Measurements from ENCODE around the gene DKC1. TPM values are rescaled to one million over a fixed set of nuclear protein-coding genes. Genes with fewer than 3 reads are reported as not detected.

Gene DKC1
- total and polyA plus RNA-seq, 2 of the 4 experiments (the other 2 are of a cell fraction): 49.9 to 63.8 TPM

- Histone ChIP-seq H2BK5ac (ENCODE audit: low read depth, low read length, poor library complexity, severe bottlenecking) (peak overlapping the region; percentile 95), H4K20me1 (ENCODE audit: insufficient read depth, low read length) (no peaks in the 10 kb centered on the region), H3K27ac (ENCODE audit: insufficient read depth, low read length) (peak overlapping the region; percentile 76), H2AK9ac (replicated peaks; ENCODE audit: low read depth, low read length, poor library complexity) (peak overlapping the region; percentile 30), H3K56ac (ENCODE audit: extremely low read depth, insufficient read depth, low read length) (peak overlapping the region; percentile 56; the same call in 1 of the 2 replicates), H3K4me3 (ENCODE audit: insufficient read depth, low read depth, low read length) (no peak overlapping the region), H4K91ac (ENCODE audit: insufficient read depth, low read depth, low read length) (peak overlapping the region; percentile 87), H3K9ac (ENCODE audit: low read depth, low read length) (peak overlapping the region; percentile 48), H2BK20ac (ENCODE audit: low read depth, low read length) (peak overlapping the region; percentile 82), H3K9me1 (ENCODE audit: insufficient read depth, low read length) (peaks cover 9% of the 10 kb centered on the region; the same call in 1 of the 2 replicates), H4K5ac (ENCODE audit: low read depth, low read length) (peak overlapping the region; percentile 40; the same call in 1 of the 2 replicates), H4K8ac (ENCODE audit: low read depth in 2 of 2, low read length in 2 of 2) (peak overlapping the region; percentile 26 to 81; a peak in 2 of 4 replicates), H3K36me3 (ENCODE audit: control insufficient read depth, insufficient read depth, low read length) (no peaks in the 10 kb centered on the region), H3K4me1 (ENCODE audit: control insufficient read depth, insufficient read depth, low read length) (peaks cover 26% of the 10 kb centered on the region), H3K9me3 (ENCODE audit: control insufficient read depth, insufficient read depth, low read length) (no peaks in the 10 kb centered on the region), H3K14ac (replicated peaks; ENCODE audit: low read depth, low read length) (peak overlapping the region; percentile 68), H3K4ac (ENCODE audit: low read depth, low read length) (peak overlapping the region; percentile 88), H3K4me2 (ENCODE audit: low read depth, low read length) (peak overlapping the region; percentile 51), H3K27me3 (ENCODE audit: control insufficient read depth, insufficient read depth, low read length) (no peaks in the 10 kb centered on the region), H3K23ac (ENCODE audit: low read depth, low read length) (peak overlapping the region; percentile 72; the same call in 1 of the 2 replicates), H3K18ac (ENCODE audit: low read depth, low read length) (peak overlapping the region; percentile 52), H3K79me1 (ENCODE audit: low read depth in 1 of 2, low read length in 2 of 2) (peaks cover 0 to 3% of the 10 kb centered on the region in 2 experiments; a peak in 2 of 4 replicates), H2BK15ac (ENCODE audit: low read depth, low read length) (peak overlapping the region; percentile 43; the same call in 1 of the 3 replicates), H2BK120ac (ENCODE audit: low read depth, low read length) (peak overlapping the region; percentile 94), H2AK5ac (ENCODE audit: low read depth, low read length) (peak overlapping the region; percentile 31), H2AFZ (replicated peaks; ENCODE audit: low read length, poor library complexity) (peak overlapping the region; percentile 90)
- DNase-seq (peak; percentile 91), ATAC-seq (ENCODE audit: low read depth) (peak; percentile 66)
- TF ChIP-seq MAFK (IDR thresholded peaks at IDR 0.05; ENCODE audit: low read depth, low read length) (0 out of 2 replicates have a peak, but pooled peaks have one; percentile 10), RAD21 (IDR thresholded peaks at IDR 0.05; ENCODE audit: low read length) (0 out of 2 replicates have a peak, but pooled peaks have one; percentile 7), RFX5 (IDR thresholded peaks at IDR 0.05; ENCODE audit: low read depth, low read length) (no peak), CEBPB (IDR thresholded peaks at IDR 0.05; ENCODE audit: low read depth, low read length) (peak; percentile 79)
- intact Hi-C loops (cut with micrococcal nuclease) (no loop called here), in situ Hi-C loops (cut with MboI; ENCODE audit: low sequenced_read_pairs) (loop anchor here (25.0 kb wide), 1 partner anchor 147 kb away; the partner anchor contains the start of gene CTAG1A), dilution Hi-C loops (cut with HindIII; ENCODE audit: low sequenced_read_pairs, unreplicated experiment) (no loop called here)
- BruUV-seq (replicated peaks): no TSS peak
- ChIA-PET CTCF (interaction anchor here (1.1 to 1.6 kb wide), 2 partner anchors 10 to 21 kb away, joined by 3 read pairs; no protein-coding TSS in a partner anchor), POLR2A (ENCODE audit: unreplicated experiment) (no interaction called here)
- 11% methylated on average over 3 of the region's 8 CpGs; no CpG with 5 or more reads in 1 of the 2 experiments for WGBS, 2 experiments (ENCODE audit: extremely low coverage in 2 of 2, insufficient read length in 1 of 2)
Measured at GRCh38 chrX:154734061-154734781, 28.4 kb upstream of the DKC1 start.
